WTC11 (cell line): ENCODE data around the gene LPIN3.

Experiments used
- ATF1 ChIP-seq: sonication (generic); formaldehyde crosslinking; IDR thresholded peaks from 2 replicates; pipeline ENCODE4 v1.8.1; 2023; ENCODE audit warnings: mild to moderate bottlenecking, moderate library complexity, missing genetic modification reagents
- CREB1 ChIP-seq: sonication (generic); formaldehyde crosslinking; IDR thresholded peaks from 2 replicates; pipeline ENCODE4 v1.8.0; 2023; ENCODE audit warnings: mild to moderate bottlenecking, missing genetic modification reagents
- FOXJ3 ChIP-seq: sonication (generic); formaldehyde crosslinking; IDR thresholded peaks from 2 replicates; pipeline ENCODE4 v1.9.0; 2021; ENCODE audit warnings: missing genetic modification reagents, mild to moderate bottlenecking, borderline replicate concordance
- OVOL2 ChIP-seq: fragments of 250-450 bp; sonication (Bioruptor Pico); IDR thresholded peaks from 2 replicates; pipeline ENCODE4 v1.9.0; 2021; ENCODE audit warnings: mild to moderate bottlenecking, borderline replicate concordance
- TEAD1 ChIP-seq: sonication (generic); formaldehyde crosslinking; IDR thresholded peaks from 2 replicates; pipeline ENCODE4 v1.8.0; 2022; ENCODE audit warnings: mild to moderate bottlenecking, missing genetic modification reagents
- TF ChIP-seq, protein P1 (sequence below): fragments of 200-600 bp; IDR thresholded peaks from 2 replicates; pipeline ENCODE4 v1.8.0; 2022; ENCODE audit warnings: antibody characterized with exemption
- TF ChIP-seq, protein P2 (sequence below): sonication (generic); formaldehyde crosslinking; IDR thresholded peaks from 2 replicates; pipeline ENCODE4 v1.8.1; 2023; ENCODE audit warnings: mild to moderate bottlenecking, missing genetic modification reagents, moderate library complexity
- TF ChIP-seq, protein P3 (sequence below): sonication (generic); formaldehyde crosslinking; IDR thresholded peaks from 2 replicates; pipeline ENCODE4 v1.8.0; 2022; ENCODE audit warnings: mild to moderate bottlenecking, missing genetic modification reagents

DNA sequence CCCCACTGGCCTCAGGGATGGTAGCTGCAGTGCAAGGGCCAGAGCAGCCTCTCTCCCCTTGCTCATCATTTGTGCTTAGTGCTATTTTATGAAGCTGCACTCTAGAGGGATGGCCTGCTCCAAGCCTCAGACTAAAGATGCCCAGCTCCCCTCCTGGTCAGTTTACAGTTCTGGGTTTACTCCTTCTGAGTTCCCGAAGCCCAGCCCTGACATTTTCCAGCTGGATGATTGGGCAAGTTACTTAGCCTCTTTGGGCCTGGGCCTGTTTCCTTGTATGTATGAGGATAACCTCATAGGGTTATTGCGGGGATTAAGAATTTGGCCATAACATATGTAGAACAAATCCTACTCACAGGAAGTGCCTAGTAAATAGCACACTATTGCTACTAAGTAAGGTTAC is 57.8 kb downstream of the LPIN3 start:
- TF ChIP-seq TEAD1 (CRISPR knock-in tag) (no peak), CREB1 (no peak), ATF1 (CRISPR knock-in tag) (no peak), OVOL2 (CRISPR knock-in tag) (no peak), FOXJ3 (CRISPR knock-in tag) (no peak)
- TF ChIP-seq, protein P1, sequence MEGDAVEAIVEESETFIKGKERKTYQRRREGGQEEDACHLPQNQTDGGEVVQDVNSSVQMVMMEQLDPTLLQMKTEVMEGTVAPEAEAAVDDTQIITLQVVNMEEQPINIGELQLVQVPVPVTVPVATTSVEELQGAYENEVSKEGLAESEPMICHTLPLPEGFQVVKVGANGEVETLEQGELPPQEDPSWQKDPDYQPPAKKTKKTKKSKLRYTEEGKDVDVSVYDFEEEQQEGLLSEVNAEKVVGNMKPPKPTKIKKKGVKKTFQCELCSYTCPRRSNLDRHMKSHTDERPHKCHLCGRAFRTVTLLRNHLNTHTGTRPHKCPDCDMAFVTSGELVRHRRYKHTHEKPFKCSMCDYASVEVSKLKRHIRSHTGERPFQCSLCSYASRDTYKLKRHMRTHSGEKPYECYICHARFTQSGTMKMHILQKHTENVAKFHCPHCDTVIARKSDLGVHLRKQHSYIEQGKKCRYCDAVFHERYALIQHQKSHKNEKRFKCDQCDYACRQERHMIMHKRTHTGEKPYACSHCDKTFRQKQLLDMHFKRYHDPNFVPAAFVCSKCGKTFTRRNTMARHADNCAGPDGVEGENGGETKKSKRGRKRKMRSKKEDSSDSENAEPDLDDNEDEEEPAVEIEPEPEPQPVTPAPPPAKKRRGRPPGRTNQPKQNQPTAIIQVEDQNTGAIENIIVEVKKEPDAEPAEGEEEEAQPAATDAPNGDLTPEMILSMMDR = no peak
- TF ChIP-seq, protein P2, sequence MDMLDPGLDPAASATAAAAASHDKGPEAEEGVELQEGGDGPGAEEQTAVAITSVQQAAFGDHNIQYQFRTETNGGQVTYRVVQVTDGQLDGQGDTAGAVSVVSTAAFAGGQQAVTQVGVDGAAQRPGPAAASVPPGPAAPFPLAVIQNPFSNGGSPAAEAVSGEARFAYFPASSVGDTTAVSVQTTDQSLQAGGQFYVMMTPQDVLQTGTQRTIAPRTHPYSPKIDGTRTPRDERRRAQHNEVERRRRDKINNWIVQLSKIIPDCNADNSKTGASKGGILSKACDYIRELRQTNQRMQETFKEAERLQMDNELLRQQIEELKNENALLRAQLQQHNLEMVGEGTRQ (CRISPR knock-in tag) = no peak
- TF ChIP-seq, protein P3, sequence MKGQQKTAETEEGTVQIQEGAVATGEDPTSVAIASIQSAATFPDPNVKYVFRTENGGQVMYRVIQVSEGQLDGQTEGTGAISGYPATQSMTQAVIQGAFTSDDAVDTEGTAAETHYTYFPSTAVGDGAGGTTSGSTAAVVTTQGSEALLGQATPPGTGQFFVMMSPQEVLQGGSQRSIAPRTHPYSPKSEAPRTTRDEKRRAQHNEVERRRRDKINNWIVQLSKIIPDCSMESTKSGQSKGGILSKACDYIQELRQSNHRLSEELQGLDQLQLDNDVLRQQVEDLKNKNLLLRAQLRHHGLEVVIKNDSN (CRISPR knock-in tag) = no peak
